Neural cell (in vitro differentiated cells): ENCODE data around the gene AANAT. TPM values are rescaled to one million over a fixed set of nuclear protein-coding genes. Genes with fewer than 3 reads are reported as not detected.
A peak's percentile ranks its signal among the peaks of the same experiment; 100 is the strongest.

ENCODE experiments used
- H2AFZ ChIP-seq: fragments of 200-600, 300-800 bp; sonication (generic), shearing (Covaris generic); 2 replicates; pipeline ENCODE4 v1.6.0; 2014; ENCODE audit warnings: low read depth, mild to moderate bottlenecking, antibody characterized with exemption, low read length, moderate library complexity
- H3F3A ChIP-seq: fragments of 200-600 bp; shearing (Covaris generic); 2 replicates; pipeline ENCODE4 v1.6.1; 2016; ENCODE audit warnings: mild to moderate bottlenecking, moderate library complexity, mixed read lengths, antibody characterized with exemption, low read length; ENCODE audit not compliant: insufficient read depth, poor library complexity, severe bottlenecking
- H3K27ac ChIP-seq: fragments of 200-600, 300-800 bp; sonication (generic), shearing (Covaris generic); 2 replicates; pipeline ENCODE4 v1.5.1; 2014; ENCODE audit warnings: mild to moderate bottlenecking, low read length, moderate library complexity
- H3K27me3 ChIP-seq: fragments of 300-800, 200-600 bp; sonication (generic), shearing (Covaris generic); 2 replicates; pipeline ENCODE4 v1.6.0; 2014; ENCODE audit warnings: mild to moderate bottlenecking, low read depth, low read length, moderate library complexity; ENCODE audit not compliant: insufficient read depth
- H3K36me3 ChIP-seq: fragments of 300-800, 200-600 bp; sonication (generic), shearing (Covaris generic); 2 replicates; pipeline ENCODE4 v1.5.1; 2014; ENCODE audit warnings: mild to moderate bottlenecking, antibody characterized with exemption, low read length, moderate library complexity; ENCODE audit not compliant: insufficient read depth
- H3K4me2 ChIP-seq: fragments of 300-800, 200-600 bp; sonication (generic), shearing (Covaris generic); 2 replicates; pipeline ENCODE4 v1.6.0; 2014; ENCODE audit warnings: mild to moderate bottlenecking, low read length
- H3K4me3 ChIP-seq: fragments of 300-800, 200-600 bp; sonication (generic), shearing (Covaris generic); 2 replicates; pipeline ENCODE4 v1.5.1; 2014; ENCODE audit warnings: mild to moderate bottlenecking, low read length, moderate library complexity
- H3K79me2 ChIP-seq: fragments of 200-600 bp; shearing (Covaris generic); replicated peaks from 2 replicates; pipeline ENCODE4 v1.6.0; 2014; ENCODE audit warnings: mild to moderate bottlenecking, low read length, moderate library complexity; ENCODE audit not compliant: insufficient read depth
- H3K9ac ChIP-seq: fragments of 300-800, 200-600 bp; sonication (generic), shearing (Covaris generic); 2 replicates; pipeline ENCODE4 v1.6.1; 2016; ENCODE audit warnings: mild to moderate bottlenecking, low read length, mixed read lengths
- H3K9me2 ChIP-seq: fragments of 200-600 bp; shearing (Covaris generic); 2 replicates; pipeline ENCODE4 v1.6.1; 2016; ENCODE audit warnings: mild to moderate bottlenecking, low read length, mixed read lengths; ENCODE audit not compliant: insufficient read depth
- H3K9me3 ChIP-seq: fragments of 200-600, 300-800 bp; sonication (generic), shearing (Covaris generic); 2 replicates; pipeline ENCODE4 v1.6.1; 2016; ENCODE audit warnings: mild to moderate bottlenecking, mixed run types, low read length, moderate library complexity, mixed read lengths
- H4K20me1 ChIP-seq: fragments of 200-600 bp; shearing (Covaris generic); 2 replicates; pipeline ENCODE4 v1.6.1; 2016; ENCODE audit warnings: mild to moderate bottlenecking, mixed run types; ENCODE audit not compliant: insufficient read depth
- EP300 ChIP-seq: fragments of 450-650 bp; conservative IDR thresholded peaks from 2 replicates; pipeline ENCODE4 v1.6.1; 2014; ENCODE audit warnings: antibody characterized with exemption, mild to moderate bottlenecking, moderate library complexity; ENCODE audit not compliant: poor library complexity, severe bottlenecking
- EZH2 ChIP-seq: fragments of 200-600, 300-800 bp; shearing (Covaris generic), sonication (generic); IDR thresholded peaks from 2 replicates; pipeline ENCODE4 v1.6.1; 2014; ENCODE audit warnings: antibody characterized with exemption, low read length, borderline replicate concordance, mild to moderate bottlenecking; ENCODE audit not compliant: insufficient read depth, poor library complexity, severe bottlenecking
- MXI1 ChIP-seq: fragments of 450-650 bp; conservative IDR thresholded peaks from 2 replicates; pipeline ENCODE4 v1.6.1; 2014; ENCODE audit warnings: antibody characterized with exemption, mild to moderate bottlenecking; ENCODE audit not compliant: poor library complexity, severe bottlenecking
- POLR2AphosphoS5 ChIP-seq: IDR thresholded peaks from 2 replicates; pipeline ENCODE4 v1.6.1; 2012
- RAD21 ChIP-seq: fragments of 450-650 bp; conservative IDR thresholded peaks from 2 replicates; pipeline ENCODE4 v1.6.1; 2014; ENCODE audit warnings: antibody characterized with exemption, mild to moderate bottlenecking, moderate library complexity
- SMC3 ChIP-seq: fragments of 450-650 bp; conservative IDR thresholded peaks from 2 replicates; pipeline ENCODE4 v1.6.1; 2014; ENCODE audit warnings: antibody characterized with exemption, mild to moderate bottlenecking, moderate library complexity; ENCODE audit not compliant: poor library complexity
- TAF1 ChIP-seq: IDR thresholded peaks from 2 replicates; pipeline ENCODE4 v1.6.1; 2012; ENCODE audit warnings: low read depth
- polyA plus RNA-seq: library from polyadenylated mRNA; depleted of rRNA; stranded (reverse); fragments of >200 nt; gene quantifications from 2 replicates; pipeline ENCODE4 v1.2.3, GENCODE V29; 2014
- TF ChIP-seq, protein P1 (sequence below): IDR thresholded peaks from 2 replicates; pipeline ENCODE4 v1.6.1; 2012; ENCODE audit warnings: borderline replicate concordance

AANAT gene
- polyA plus RNA-seq, 1 donor from 2014 or later = not detected

DNA sequence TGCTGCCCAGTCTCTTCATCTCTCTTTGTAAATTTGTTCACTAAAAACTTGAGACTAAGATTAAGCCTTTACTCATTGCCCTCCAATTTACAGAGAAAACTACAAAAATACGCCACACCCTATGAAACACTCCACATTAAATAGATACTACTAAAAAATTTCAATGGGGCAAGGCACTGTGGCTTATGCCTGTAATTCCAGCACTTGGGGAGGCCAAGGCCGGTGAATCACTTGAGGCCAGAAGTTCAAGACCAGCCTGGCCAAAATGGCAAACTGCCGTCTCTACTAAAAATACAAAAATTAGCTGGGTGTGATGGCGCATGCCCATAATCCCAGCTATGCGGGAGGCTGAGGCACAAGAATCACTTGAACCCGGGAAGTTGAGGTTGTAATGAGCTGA is 18.3 kb upstream of the AANAT start:
- H3K4me2 ChIP-seq = no peak overlapping the region
- no peak overlapping the region for H3K9ac ChIP-seq
- TF ChIP-seq SMC3 (no peak), RAD21 (no peak), MXI1 (no peak), POLR2AphosphoS5 (no peak)
- TF ChIP-seq, protein P1, sequence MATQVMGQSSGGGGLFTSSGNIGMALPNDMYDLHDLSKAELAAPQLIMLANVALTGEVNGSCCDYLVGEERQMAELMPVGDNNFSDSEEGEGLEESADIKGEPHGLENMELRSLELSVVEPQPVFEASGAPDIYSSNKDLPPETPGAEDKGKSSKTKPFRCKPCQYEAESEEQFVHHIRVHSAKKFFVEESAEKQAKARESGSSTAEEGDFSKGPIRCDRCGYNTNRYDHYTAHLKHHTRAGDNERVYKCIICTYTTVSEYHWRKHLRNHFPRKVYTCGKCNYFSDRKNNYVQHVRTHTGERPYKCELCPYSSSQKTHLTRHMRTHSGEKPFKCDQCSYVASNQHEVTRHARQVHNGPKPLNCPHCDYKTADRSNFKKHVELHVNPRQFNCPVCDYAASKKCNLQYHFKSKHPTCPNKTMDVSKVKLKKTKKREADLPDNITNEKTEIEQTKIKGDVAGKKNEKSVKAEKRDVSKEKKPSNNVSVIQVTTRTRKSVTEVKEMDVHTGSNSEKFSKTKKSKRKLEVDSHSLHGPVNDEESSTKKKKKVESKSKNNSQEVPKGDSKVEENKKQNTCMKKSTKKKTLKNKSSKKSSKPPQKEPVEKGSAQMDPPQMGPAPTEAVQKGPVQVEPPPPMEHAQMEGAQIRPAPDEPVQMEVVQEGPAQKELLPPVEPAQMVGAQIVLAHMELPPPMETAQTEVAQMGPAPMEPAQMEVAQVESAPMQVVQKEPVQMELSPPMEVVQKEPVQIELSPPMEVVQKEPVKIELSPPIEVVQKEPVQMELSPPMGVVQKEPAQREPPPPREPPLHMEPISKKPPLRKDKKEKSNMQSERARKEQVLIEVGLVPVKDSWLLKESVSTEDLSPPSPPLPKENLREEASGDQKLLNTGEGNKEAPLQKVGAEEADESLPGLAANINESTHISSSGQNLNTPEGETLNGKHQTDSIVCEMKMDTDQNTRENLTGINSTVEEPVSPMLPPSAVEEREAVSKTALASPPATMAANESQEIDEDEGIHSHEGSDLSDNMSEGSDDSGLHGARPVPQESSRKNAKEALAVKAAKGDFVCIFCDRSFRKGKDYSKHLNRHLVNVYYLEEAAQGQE = no peak
- peaks cover 74% of the 10 kb centered on the region for H3K79me2 ChIP-seq
- H3K9me3 ChIP-seq = no peaks in the 10 kb centered on the region
- no peaks in the 10 kb centered on the region for H3K27me3 ChIP-seq
- no peaks in the 10 kb centered on the region for H3K9me2 ChIP-seq
- no peaks in the 10 kb centered on the region for H3K36me3 ChIP-seq
- H4K20me1 ChIP-seq = peaks cover 6% of the 10 kb centered on the region
- H2AFZ ChIP-seq = no peak overlapping the region
- no peak overlapping the region for H3K27ac ChIP-seq
- peak overlapping the region; percentile 44 for H3K4me3 ChIP-seq
- H3F3A ChIP-seq = no peaks in the 10 kb centered on the region

DNA sequence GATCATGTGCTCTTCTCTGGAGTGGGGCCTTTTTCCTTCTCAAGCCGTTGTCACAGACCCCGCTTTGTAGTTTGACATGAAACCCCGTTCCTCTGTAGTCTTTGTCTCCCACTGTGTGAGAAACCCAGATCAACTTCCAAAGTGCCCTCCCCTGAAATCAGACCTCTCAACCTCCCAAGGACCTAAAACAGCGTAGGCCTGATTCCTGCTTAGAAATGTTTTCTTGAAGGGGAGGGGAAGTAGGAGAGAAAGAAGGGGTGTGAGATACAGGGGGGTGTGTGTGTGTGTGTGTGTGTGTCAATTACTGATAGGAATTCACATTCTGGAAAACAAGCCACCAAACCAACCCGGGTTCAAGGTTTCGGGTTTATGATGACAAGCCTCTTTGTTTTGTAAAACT is 15.9 kb upstream of the AANAT start:
- no peaks in the 10 kb centered on the region for H3K27me3 ChIP-seq
- TF ChIP-seq RAD21 (no peak), POLR2AphosphoS5 (peak; percentile 5), SMC3 (no peak), EP300 (no peak), EZH2 (no peak), MXI1 (no peak), TAF1 (no peak)
- TF ChIP-seq, protein P1 = peak; percentile 20
- peaks cover 58% of the 10 kb centered on the region for H3K79me2 ChIP-seq
- peak overlapping the region; percentile 93 for H3K4me2 ChIP-seq
- peak overlapping the region; percentile 90 for H3K4me3 ChIP-seq
- peak overlapping the region; percentile 80 for H3K27ac ChIP-seq
- H3K9me2 ChIP-seq = no peaks in the 10 kb centered on the region
- peak overlapping the region; percentile 3 for H2AFZ ChIP-seq
- H3K9me3 ChIP-seq = no peaks in the 10 kb centered on the region
- peak overlapping the region; percentile 91 for H3K9ac ChIP-seq
- peaks cover 6% of the 10 kb centered on the region for H4K20me1 ChIP-seq
- H3F3A ChIP-seq = no peaks in the 10 kb centered on the region
- H3K36me3 ChIP-seq = no peaks in the 10 kb centered on the region
